CD4-positive, alpha-beta T cell treated with Interleukin-21 for 1 hour (primary cell): ENCODE results near the gene RNF44.
A peak's percentile ranks its signal among the peaks of the same experiment; 100 is the strongest.

Experiments
- DNase-seq: peaks from one replicate; pipeline ENCODE4 v3.0.0-alpha.2; 2020

RNF44 gene

DNA sequence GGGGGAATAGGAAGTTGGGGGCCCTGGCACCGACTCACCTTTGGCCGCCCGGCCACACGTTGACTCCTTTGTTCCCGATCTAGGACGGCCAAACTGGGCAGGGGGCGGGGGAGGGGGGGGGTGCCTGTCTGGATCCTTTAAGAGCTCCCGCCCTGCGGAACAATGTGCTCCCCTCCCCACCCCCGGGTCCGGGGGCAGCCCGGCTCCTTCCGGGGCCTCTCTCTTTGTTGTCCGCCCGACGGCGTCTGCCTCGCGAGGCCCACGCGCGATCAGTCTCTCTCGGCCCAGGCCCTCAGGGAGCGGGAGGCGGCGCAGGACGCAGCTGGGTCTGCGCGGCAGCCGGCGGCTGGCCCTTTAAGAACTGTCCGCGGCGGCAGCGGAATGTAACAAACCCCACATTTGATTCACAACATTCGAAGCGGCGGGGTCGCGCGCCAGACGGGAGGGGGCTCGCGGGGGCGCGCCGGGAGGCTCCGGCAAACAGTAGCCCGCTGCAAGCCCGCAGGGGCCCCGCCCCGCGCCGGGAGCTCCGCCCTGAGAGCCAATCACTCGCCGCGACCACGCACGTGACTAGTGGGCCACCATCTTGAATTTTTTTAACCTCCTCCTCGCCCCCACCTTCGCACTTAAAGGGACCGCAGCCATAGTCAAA is at the start of gene RNF44:
RNF44 (minus strand) TSS at position 501 of the 652 bp plus-strand sequence. CDS start 4,930 bp downstream, outside the sequence.
- peak; percentile 98 for DNase-seq

DNA sequence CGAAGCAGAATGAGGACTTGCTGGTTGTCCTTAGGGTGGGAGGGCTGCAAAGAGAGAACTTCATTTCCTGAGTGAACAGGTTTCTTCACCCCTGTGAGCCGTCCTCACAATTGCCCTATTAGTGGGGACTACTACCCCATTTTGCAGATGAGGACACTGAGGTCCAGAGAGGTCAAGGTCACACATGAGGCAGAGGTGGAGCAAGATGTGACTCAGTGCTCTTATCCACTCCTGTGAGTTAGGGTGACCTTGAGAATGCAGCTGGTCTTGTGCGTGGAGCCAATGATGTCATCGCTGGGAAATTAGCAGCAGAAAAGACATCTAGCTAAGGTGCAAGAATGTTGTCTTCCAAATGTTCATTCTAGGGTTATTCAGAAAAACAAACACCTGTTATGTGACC is 45.9 kb upstream of the RNF44 start:
- no peak for DNase-seq

DNA sequence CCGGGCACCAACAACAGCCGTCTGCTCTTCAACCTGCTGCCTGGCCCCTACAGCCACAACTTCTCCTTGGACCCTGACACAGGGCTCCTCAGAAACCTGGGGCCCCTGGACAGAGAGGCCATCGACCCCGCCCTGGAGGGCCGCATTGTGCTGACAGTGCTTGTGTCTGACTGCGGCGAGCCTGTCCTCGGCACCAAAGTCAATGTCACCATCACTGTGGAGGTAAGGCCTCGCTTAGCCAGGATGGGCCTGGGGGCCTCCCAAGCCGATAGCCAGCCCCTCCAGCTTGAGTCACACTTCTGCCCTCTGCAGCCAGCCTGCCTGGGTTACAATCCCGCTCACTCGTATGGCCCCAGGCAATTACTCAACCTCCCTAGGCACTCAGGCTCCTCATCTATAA is 44.2 kb upstream of the RNF44 start:
- no peak for DNase-seq

DNA sequence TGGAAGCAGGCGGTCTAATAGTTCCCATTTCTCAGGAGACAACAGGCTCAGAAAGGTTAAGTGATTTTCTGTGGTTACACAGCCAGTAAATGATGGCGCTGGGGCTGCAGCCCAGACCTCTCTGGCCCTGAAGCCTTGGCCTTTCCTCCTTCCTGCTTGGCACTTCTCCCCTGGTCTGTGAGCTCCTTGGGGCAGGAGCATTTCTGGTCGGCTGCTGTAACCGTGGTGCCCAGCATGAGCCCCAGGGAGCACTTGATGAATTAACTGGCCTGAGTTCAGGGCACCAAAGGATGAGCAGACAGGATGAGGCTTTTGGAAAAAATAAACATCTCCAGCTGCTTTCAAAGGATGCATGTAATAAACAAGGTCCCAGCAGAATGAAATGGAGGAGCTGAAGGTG is 42.1 kb upstream of the RNF44 start:
- DNase-seq = no peak

DNA sequence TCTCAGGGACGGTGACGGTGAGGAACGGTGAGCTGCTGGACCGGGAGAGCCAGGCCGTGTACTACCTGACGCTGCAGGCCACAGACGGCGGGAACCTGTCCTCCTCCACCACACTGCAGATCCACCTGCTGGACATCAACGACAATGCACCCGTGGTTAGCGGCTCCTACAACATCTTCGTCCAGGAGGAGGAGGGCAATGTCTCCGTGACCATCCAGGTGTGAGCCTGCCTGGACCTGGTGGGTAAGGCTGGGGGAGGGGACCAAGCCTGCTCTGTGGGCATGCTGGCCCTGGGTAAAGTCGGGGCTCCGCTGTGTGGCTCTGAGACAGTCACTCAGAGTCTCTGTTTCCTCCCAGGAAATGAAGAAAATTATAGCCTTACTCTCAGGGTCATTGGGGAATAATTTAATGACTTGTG is 41.2 kb upstream of the RNF44 start:
- DNase-seq = peak; percentile 53

DNA sequence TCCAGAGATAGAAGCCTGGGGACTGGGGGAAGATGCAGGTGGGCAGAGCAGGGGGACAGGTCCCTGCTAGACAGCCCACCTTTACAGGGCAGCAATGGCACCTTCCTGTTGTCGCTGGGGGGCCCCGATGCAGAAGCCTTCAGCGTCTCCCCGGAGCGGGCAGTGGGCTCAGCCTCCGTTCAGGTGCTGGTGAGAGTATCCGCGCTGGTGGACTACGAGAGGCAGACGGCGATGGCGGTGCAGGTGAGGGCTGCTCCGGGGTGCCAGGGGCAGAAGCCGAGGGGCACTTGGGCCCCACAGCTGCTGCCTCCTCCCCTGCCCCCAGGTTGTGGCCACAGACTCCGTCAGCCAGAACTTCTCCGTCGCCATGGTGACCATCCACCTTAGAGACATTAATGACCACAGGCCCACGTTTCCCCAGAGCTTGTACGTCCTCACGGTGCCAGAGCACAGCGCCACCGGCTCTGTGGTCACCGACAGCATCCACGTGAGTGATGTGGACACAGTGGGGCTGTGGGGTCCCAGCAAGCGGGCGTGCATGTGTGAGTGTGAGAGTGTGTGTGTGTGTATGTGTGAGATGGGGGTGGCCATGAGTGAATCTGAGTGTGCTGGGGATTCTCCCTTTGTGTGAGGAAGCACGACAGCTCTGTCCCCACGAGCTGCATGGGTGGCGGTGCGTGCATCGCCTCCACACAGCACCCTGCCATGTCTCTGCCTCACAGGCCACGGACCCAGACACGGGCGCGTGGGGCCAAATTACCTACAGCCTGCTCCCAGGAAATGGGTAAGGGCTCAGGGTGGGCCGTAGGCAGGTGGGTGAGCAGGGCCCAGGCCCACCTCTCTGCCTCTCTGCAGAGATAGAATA is 40.3 kb upstream of the RNF44 start:
- no peak for DNase-seq

DNA sequence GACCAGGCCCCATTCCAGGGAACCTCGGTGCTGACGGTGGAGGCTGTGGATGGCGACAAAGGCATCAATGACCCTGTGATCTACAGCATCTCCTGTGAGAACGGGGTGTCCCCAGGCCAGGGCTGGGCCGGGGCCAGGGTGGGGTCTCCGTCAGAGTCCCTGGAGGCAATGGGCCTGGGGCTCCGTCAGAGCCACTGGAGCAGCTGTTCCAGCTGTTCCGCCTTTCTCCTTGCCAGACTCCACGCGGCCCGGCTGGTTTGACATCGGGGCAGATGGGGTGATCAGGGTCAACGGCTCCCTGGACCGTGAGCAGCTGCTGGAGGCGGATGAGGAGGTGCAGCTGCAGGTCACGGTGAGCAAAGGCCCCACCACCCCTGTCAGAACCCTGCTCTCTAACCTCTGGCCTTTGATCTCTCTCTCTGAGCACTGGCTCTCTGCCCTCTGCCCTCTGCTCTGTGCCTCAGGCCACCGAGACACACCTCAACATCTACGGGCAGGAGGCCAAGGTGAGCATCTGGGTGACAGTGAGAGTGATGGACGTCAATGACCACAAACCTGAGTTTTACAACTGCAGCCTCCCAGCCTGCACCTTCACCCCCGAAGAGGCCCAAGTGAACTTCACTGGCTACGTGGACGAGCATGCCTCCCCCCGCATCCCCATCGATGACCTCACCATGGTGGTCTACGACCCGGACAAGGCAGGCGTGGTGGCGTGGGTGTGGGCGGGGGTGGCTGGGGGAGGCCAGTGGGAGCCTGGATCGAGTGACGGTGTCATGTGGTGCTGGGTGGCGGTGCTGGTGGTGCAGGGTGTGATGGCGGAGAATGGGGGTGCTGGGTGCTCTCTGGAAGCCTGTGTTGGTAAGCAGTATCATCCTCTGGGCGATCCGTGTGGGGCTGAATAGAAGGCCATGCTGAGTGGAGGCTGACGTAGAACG is 38.6 kb upstream of the RNF44 start:
- DNase-seq = no peak

DNA sequence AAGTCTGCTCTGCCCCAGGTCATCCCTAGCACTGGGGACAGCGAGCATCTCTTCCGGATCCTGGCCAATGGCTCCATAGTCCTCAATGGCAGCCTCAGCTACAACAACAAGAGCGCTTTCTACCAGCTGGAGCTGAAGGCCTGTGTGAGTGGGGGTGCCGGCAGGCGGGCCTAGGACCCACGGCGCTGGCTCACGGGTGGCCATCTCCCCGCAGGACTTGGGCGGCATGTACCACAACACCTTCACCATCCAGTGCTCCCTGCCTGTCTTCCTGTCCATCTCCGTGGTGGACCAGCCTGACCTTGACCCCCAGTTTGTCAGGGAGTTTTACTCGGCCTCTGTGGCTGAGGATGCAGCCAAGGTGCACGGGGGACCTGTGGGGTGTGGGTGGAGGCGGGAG is 37.9 kb upstream of the RNF44 start:
- no peak for DNase-seq

DNA sequence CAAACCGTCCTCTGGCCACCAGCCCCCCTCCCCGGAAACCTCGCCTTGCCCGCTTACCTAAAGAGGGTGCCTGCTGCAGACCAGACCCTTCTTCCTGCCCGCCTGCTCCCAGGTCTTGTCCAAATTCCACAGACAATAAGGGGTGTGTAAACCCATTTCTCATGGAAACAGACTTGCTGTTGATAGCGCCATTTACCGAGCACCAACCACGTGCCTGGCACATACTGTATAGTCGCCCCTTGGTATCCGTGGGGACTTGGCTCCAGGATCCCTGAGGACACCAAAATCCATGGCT is 37.0 kb upstream of the RNF44 start:
- no peak for DNase-seq

DNA sequence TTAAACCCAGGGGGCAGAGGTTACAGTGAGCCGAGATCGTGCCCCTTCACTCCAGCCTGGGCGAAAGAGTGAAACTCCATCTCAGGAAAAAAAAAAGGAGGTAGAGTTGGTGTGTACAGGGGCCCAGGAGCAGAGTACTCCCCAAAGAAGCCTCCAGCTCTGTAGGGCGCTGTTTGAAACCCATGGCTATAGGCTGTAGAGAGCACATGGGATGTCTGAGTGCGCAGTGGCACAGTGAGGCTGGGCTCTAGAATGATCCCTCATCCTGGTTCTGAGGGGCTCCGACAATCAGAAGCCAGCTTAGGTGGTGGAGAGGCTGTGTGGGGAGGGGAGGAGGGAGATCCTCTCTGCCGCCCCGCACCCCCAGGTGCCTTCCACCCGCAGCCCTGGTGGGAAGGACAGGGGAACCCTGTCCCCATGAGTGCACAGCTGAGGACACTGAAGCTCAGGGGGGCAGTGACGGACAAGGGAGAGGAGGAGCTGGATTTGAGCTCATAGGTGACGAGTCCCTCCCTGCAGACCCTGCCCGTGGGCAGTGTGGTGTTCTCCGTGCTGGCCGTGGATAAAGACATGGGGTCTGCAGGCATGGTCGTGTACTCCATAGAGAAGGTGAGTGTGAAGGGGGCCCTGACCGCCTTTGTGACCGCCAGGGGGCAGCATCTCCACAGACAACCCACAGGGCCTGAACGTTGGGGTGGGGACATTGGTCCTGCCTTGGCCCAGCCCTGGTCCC is 36.5 kb upstream of the RNF44 start:
- peak; percentile 78 for DNase-seq

DNA sequence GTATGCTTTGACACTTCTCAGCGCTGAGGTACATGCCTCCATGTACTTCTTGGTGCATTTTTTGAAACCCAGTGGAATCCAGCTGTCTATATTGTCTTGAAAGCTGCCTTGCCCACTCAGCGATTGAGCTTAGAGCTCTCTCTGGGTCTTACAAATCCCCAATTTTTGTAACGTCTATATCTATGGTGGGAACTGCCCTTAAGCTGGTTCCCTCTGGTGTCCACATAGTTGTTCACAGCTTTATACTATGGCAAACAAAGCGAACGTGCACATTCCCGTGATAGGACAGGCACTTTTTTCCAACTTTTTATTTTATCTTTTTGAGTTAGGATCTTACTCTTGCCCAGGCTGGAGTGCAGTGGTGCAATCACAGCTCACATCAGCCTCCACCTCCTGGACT is 32.8 kb upstream of the RNF44 start:
- DNase-seq = no peak

DNA sequence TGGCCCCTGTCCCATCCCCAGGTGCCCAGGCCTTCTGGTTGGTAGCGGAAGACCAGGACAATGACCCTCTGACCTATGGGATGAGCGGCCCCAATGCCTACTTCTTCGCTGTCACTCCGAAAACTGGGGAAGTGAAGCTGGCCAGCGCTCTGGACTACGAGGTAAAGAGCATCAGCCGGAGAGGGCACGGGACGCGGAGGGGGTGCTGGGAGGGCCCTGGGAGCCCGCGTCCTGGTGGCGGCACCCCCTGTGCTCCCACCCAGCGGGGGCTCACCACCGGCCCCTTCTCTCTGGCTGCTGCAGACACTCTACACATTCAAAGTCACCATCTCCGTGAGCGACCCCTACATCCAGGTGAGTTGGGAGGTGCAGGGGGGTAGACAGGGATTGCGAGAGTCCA is 31.5 kb upstream of the RNF44 start:
- no peak for DNase-seq

DNA sequence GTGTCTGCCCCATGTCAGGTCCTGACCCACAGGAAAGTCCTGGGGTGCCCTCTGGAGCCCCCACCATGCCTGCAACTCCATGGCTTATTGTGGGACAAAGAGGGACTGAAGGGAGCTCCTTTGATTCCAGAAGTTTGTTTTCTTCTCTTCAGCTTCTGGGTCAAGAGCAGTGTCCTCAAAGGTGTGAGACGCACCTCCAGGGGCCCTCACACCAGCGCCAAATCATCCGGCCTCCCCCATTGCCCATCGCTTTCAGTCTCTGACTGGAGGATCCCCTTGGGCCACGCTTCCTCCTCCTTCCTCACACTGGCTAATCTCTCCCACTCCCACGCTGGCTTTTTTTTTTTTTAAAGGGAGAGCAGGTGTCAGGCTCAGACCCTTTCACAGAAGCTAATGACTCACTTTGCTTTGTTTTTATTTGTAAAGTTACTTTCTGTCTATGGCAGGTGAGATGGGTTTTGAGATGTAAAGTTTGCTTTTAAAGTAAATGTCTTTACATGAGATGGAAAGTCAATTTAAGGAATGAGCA is 28.6 kb upstream of the RNF44 start:
- no peak for DNase-seq

DNA sequence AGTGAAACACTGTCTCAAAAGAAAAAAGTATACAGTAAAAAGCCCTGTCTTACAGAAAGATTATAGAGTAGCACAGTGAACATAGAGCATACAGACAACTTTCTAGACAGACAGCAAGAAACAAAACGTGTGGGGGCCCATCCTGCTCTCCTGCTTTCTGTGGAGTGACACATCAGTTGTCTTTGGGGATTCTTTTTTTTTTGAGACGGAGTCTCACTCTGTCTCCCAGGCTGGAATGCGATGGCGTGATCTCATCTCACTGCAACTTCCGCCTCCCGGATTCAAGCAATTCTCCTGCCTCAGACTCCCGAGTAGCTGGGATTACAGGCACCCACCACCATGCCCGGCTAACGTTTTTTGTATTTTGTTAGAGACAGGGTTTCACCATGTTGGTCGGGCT is 26.8 kb upstream of the RNF44 start:
- no peak for DNase-seq

DNA sequence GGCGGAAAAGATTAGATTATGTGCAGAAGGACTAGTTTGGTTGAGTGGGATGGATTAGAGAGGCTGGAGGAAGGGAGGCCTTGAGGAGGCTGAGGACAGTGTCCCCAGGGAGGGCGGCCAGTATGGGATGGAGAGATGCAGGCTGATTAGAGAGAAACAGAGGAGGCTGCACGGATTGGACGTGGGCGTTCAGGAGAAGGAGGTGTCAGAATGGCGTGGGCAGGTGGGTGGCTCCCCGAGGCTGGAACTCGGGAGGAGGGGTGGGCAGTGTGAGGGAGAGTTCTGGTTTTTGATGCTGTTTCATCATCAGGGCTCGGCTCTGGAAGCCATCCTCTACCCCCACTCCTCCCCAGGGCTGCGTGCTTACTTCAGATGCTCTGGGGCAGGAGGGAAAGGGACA is 25.0 kb upstream of the RNF44 start:
- DNase-seq = no peak

DNA sequence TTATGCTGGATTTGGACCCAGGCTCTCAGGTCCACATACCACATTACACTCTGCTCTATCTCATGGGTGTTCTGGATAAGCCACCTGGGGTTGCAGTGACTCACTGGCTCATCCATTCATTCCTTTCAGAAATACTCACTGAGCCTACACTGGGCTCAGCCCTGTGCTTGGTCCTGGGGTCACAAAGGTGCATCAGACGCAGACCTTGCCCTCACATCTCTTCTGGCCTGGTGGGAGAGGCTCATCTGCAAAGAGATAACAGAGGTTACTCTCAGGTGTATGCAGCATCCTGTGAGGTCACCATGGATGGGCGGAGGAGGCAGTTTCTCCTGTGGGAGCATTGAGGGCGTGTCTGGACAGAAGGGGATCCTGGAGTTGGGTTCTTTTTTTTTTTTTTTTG is 24.1 kb upstream of the RNF44 start:
- no peak for DNase-seq

DNA sequence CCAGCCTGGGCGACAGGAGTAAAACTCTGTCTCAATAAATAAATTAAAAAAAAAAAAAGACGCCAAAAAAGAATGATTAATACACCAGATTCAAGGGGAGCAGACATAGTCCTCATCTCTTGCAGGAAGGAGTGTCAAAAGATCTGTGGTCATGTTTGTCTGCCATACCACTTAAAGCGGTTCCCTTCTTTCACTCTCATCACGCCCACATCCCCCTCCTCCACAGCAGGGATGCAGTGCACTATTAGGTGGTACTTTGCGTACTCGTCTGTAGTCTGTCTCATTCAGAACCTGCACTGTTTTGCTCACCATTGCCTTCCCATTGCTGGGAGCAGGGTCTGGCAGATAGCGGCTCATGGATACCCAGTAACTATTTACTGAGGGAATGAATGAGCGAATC is 23.2 kb upstream of the RNF44 start:
- no peak for DNase-seq

DNA sequence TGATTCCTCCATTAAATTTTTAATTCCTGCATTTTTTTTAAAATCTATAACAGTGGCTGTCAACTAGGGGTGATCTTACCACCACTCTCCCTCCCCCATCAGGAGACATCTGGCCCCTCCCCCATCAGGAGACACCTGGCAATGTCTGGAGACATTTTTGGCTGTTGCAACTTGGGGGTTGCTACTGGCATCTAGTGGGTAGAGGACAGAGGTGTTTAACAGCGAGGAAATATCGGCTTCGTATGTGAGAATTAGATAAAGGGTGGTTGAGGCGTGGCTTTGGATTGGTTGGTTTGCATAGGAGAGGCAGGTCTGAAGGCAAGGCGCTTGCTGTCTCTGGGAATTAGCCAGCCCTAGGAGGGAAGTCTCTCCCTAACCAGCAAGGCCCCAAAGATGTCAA is 22.5 kb upstream of the RNF44 start:
- peak; percentile 55 for DNase-seq

DNA sequence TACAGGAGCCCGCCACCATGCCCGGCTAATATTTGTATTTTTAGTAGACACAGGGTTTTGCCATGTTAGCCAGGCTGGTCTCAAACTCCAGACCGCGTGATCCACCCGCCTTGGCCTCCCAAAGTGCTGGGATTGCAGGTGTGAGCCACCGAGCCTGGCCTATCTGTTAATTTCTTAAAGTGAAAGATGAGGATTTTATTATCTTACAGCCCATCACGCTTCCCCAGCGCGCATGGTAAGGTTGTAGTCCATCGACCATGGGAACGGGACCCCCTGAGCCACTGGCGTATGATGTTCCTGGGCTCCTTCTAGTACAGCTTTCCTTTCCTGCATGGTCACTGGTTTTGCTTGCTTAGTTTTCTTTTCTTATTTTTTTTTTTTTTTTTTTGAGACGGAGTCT is 20.6 kb upstream of the RNF44 start:
- DNase-seq = no peak

DNA sequence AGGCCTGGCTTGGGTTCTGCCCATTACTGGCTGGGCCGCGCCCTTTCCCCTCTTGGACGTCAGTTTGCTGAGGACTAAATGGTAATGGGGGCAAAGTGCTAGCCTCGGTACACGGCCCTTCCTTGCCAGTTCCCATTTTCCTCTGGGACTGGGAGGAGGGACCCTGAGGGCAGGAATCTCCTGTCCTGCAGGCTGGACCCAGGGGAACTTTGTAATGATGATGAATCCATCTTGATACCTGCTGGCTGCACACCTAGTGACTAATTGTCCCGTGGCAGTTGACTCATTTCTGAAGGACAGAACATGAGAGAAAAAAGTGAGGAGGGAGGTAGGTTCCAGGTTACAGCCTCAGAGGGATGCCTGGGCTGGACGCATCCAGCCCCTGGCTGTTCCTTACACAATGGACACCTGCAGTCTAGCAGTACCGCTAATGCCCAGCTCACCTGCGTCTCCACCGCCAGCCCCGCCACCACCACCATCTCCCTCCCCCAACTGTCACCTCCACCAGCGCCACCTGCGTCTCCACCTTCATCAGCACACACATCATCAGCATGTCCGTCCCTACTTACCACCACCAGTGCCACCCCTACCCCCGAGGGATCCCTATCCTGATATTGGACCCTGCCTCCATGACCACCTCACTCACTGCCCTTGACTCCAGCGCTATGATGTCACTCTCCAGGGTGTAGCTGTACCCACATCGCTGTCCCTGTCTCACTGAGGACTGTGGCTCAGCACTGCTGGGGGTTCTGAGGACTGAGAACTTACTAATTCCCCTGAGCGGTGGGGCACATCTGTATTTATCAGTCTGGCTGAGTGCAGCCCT is 16.3 kb upstream of the RNF44 start:
- no peak for DNase-seq

DNA sequence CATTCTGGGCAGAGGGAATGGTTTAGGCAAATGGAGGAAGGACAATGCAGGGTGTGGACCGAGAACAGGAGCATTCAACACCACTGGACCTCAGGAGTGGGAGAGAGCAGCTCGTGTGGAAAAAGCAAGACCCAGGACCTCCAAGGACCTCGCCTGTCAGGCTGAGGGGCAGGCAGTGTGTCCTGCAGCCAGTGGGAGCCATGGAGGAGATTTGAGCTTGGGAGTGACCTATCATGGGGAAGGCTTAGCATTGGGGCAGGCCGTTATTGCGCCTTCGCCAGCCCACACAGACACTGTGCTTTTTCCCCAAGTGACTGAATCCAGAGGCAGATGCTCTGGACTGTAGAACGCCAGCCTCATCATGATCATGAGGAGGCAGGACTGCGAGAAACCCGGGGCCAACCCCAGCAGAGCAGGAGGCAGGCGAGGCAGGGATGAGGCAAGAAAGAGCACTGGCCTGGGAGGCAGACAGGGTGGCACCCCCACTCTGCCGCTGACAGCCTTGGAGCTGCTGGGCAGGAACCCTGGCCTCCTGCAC is 15.2 kb upstream of the RNF44 start:
- DNase-seq = no peak
